HG03520 (cell line): ENCODE measurements around the gene RIOK3.

ENCODE experiments used
- ATAC-seq: cut with Tn5 transposase; IDR thresholded peaks from one replicate; pipeline ENCODE4 v1.9.1; 2021; ENCODE audit warnings: mild to moderate bottlenecking, moderate library complexity; ENCODE audit not compliant: unreplicated experiment

RIOK3 gene

GRCh38 chr18:23528580-23529472 is 75.7 kb downstream of the RIOK3 start:
- no peak for ATAC-seq

- ATAC-seq: no peak
Observed at GRCh38 chr18:23529604-23530003, 76.5 kb downstream of the RIOK3 start.

- ATAC-seq: no peak
Observed at GRCh38 chr18:23530195-23530594, 77.1 kb downstream of the RIOK3 start.

- ATAC-seq: no peak
Observed at GRCh38 chr18:23531912-23532311, 78.8 kb downstream of the RIOK3 start.
